K562 (cell line): ENCODE measurements around the gene RAB14. TPM values are rescaled to one million over a fixed set of nuclear protein-coding genes. Genes with fewer than 3 reads are reported as not detected.

Source experiments
- ADNP ChIP-seq: fragments of 200-800 bp; sonication (Bioruptor generic); IDR thresholded peaks from 2 replicates; pipeline ENCODE4 v1.6.1; 2016; ENCODE audit warnings: missing genetic modification characterization, missing compliant biosample characterization
- BRF1 ChIP-seq: IDR thresholded peaks from 3 replicates; pipeline ENCODE4 v1.6.1; 2011; ENCODE audit warnings: borderline replicate concordance, mild to moderate bottlenecking; ENCODE audit not compliant: insufficient read length; ENCODE audit errors: extremely low read depth
- E2F6 ChIP-seq, 2 experiments: IDR thresholded peaks; 2 replicates each; pipeline ENCODE4 v1.6.1; 2011; ENCODE audit warnings: borderline replicate concordance in 1 of 2, control low read depth in 1 of 2, low read depth in 1 of 2, low read length in 1 of 2, mild to moderate bottlenecking in 1 of 2, mixed read lengths in 1 of 2, moderate library complexity in 1 of 2; ENCODE audit not compliant: insufficient read depth in 1 of 2, insufficient read length in 1 of 2, poor library complexity in 1 of 2, severe bottlenecking in 1 of 2; ENCODE audit errors: extremely low read depth in 1 of 2
- GTF2F1 ChIP-seq: IDR thresholded peaks from 2 replicates; pipeline ENCODE4 v1.6.1; 2011; ENCODE audit warnings: low read depth, low read length, improper control_type of control experiment
- HEY1 ChIP-seq: fragments of 250-450 bp; sonication (Bioruptor Pico); IDR thresholded peaks from 2 replicates; pipeline ENCODE4 v1.5.0; 2020; ENCODE audit warnings: mild to moderate bottlenecking, moderate library complexity, borderline replicate concordance
- ILF3 ChIP-seq: fragments of 450-650 bp; IDR thresholded peaks from 2 replicates; pipeline ENCODE4 v1.6.1; 2018; ENCODE audit warnings: antibody characterized with exemption, mild to moderate bottlenecking, moderate library complexity, borderline replicate concordance
- NKRF ChIP-seq: fragments of 450-650 bp; IDR thresholded peaks from 2 replicates; pipeline ENCODE4 v1.6.1; 2016; ENCODE audit warnings: borderline replicate concordance
- NONO ChIP-seq, 2 experiments: fragments of 200-400 bp in 1 of 2; fragments of 450-650 bp in 1 of 2; formaldehyde crosslinking in 1 of 2; IDR thresholded peaks; 2 replicates each; pipeline ENCODE4 v1.6.1; 2017; ENCODE audit warnings: low read depth in 2 of 2, mild to moderate bottlenecking in 2 of 2, moderate library complexity in 2 of 2, low read length in 1 of 2
- NR4A1 ChIP-seq, 2 experiments: fragments of 250-450 bp in 1 of 2; fragments of 450-650 bp in 1 of 2; sonication (Bioruptor Pico) in 1 of 2; IDR thresholded peaks; 2 replicates each; pipeline versions ENCODE4 v1.4.0 to v1.6.1; 2016 to 2020; ENCODE audit warnings: mild to moderate bottlenecking in 2 of 2, missing compliant biosample characterization in 1 of 2, missing genetic modification characterization in 1 of 2, moderate library complexity in 1 of 2
- PCBP2 ChIP-seq: fragments of 200-400 bp; formaldehyde crosslinking; IDR thresholded peaks from 2 replicates; pipeline ENCODE4 v1.6.1; 2018; ENCODE audit warnings: low read length, low read depth, mild to moderate bottlenecking, moderate library complexity; ENCODE audit not compliant: poor library complexity, severe bottlenecking
- POLR2AphosphoS5 ChIP-seq: IDR thresholded peaks from 2 replicates; pipeline ENCODE4 v1.6.1; 2011; ENCODE audit warnings: mild to moderate bottlenecking, low read depth, low read length, moderate library complexity; ENCODE audit not compliant: control insufficient read depth, insufficient read depth
- RNF219 ChIP-seq: fragments of 250-450 bp; sonication (Bioruptor Pico); IDR thresholded peaks from 2 replicates; pipeline ENCODE4 v1.5.0; 2022; ENCODE audit warnings: mild to moderate bottlenecking
- SPI1 ChIP-seq: IDR thresholded peaks from 2 replicates; pipeline ENCODE4 v1.6.1; 2011; ENCODE audit warnings: low read depth, low read length, control low read depth, borderline replicate concordance
- SRSF9 ChIP-seq: fragments of 200-400 bp; formaldehyde crosslinking; IDR thresholded peaks from 2 replicates; pipeline ENCODE4 v1.6.1; 2017; ENCODE audit warnings: low read depth, low read length, borderline replicate concordance
- TAF15 ChIP-seq: fragments of 200-400 bp; formaldehyde crosslinking; IDR thresholded peaks from 2 replicates; pipeline ENCODE4 v1.6.1; 2017; ENCODE audit warnings: mild to moderate bottlenecking, low read depth, low read length, moderate library complexity
- ZBTB7A ChIP-seq: IDR thresholded peaks from 2 replicates; pipeline ENCODE4 v1.6.1; 2011; ENCODE audit warnings: low read depth, mild to moderate bottlenecking, low read length, moderate library complexity, borderline replicate concordance; ENCODE audit not compliant: control insufficient read depth
- ZNF274 ChIP-seq: IDR thresholded peaks from 2 replicates; pipeline ENCODE4 v1.6.1; 2011; ENCODE audit warnings: low read depth, mild to moderate bottlenecking, low read length, moderate library complexity, borderline replicate concordance
- polyA plus RNA-seq, 8 experiments: library from polyadenylated mRNA; depleted of rRNA in 4 of 8; stranded (reverse) in 5 of 8; unstranded in 3 of 8; fragments of >200 nt; fragmentation: Nextera tagmentation in 2 of 8; fragmentation: Illumina TruSeq in 1 of 8; extraction: Ambion mirVana in 2 of 8; extraction: Trizol in 1 of 8; gene quantifications; 2 replicates each; pipeline versions ENCODE4 v1.2.1 to v1.2.3, GENCODE V29; 2011 to 2014; ENCODE audit warnings: inconsistent platforms in 1 of 8, missing spikeins in 1 of 8
- total RNA-seq, 7 experiments: library from RNA; depleted of rRNA in 6 of 7; stranded (reverse); fragments of >200 nt in 6 of 7; fragmentation: Illumina TruSeq in 2 of 7; extraction: Trizol in 2 of 7; gene quantifications; 2 replicates each; pipeline versions ENCODE4 v1.2.1 to v1.2.3, GENCODE V29; 2011 to 2021; ENCODE audit warnings: low replicate concordance in 1 of 7

Gene RAB14
- total and polyA plus RNA-seq, 9 of the 15 experiments (the other 6 are each of a cell fraction or from before 2014, with no cell fraction given): 10.3 to 41.8 (median 20.9) TPM

- TF ChIP-seq NKRF (no peak), RNF219 (no peak), HEY1 (no peak), PCBP2 (no peak), GTF2F1 (no peak), ADNP (no peak), SRSF9 (no peak), NONO (IDR thresholded peaks at IDR 0.05; ENCODE audit: low read depth in 2 of 2, low read length in 1 of 2) (no peak), BRF1 (no peak), POLR2AphosphoS5 (no peak), NR4A1 (CRISPR knock-in tag; IDR thresholded peaks at IDR 0.05) (no peak), NR4A1 (tag; IDR thresholded peaks at IDR 0.05) (peak; percentile 96), SPI1 (no peak), ZBTB7A (no peak), TAF15 (no peak), ILF3 (no peak), E2F6 (IDR thresholded peaks at IDR 0.05; ENCODE audit: borderline replicate concordance in 1 of 2, extremely low read depth in 1 of 2, insufficient read depth in 1 of 2, insufficient read length in 1 of 2, low read depth in 1 of 2, low read length in 1 of 2, poor library complexity in 1 of 2, severe bottlenecking in 1 of 2) (no peak), ZNF274 (no peak)
Measured at GRCh38 chr9:121218357-121219027, 16.8 kb upstream of the RAB14 start (continued).
